ENCODE data around the gene GZF1. TPM values are rescaled to one million over a fixed set of nuclear protein-coding genes. Genes with fewer than 3 reads are reported as not detected.

The GZF1 gene
- total RNA-seq, 1 experiment from 2014 or later: 24.4 TPM

DNA sequence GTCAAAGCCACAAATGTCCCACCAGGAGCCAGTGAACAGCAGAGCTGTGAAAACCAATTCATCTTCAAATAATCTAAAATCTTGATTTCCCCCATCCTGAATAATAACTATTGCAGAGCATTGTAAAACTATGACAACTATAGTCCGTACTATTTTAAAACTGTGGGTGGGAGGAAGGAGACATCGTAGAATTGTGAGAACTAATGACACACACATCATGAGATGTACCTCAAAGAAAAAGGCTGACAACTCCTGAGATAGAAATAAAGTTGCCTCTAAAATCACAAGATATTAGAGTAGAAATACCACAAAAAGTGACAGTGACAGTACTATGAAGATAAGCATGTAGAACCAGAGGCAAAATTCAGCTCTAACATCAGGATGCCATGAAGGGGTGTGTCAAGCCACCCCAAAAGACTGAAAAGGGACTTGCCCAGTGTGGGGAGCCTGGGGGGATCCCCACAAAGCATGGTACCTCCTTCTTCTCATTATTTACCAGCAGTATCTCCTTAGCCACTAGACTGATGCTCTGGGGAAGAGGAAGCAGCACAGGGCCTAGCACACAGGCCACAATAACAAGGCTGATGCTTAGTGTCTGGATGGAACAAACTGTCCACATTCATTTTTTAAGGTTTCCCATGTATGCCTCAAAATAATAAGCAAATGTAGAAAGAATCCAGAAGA is 45.9 kb downstream of the GZF1 start:
- DNase-seq (ENCODE audit: low read depth): no peak

DNA sequence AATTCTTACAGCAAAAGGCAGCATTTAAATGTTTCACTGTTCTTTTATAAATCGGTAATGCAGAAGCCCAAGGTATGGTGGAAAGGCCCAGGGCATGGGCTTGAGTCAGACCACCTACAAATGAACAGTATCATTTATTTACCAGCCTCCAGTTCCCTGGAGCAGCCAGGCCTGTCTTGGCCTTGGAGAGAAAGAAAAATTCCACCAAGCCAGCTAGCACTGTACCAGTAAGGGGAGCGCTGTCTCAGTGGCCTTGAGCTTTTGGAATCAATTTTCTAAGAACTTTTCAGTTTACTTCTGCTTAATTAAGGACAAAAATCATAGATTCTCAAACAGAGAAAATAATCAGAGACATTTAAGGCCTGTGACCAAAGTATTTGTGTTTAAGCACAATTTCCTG is 47.0 kb downstream of the GZF1 start:
- no peak for DNase-seq (ENCODE audit: low read depth)

DNA sequence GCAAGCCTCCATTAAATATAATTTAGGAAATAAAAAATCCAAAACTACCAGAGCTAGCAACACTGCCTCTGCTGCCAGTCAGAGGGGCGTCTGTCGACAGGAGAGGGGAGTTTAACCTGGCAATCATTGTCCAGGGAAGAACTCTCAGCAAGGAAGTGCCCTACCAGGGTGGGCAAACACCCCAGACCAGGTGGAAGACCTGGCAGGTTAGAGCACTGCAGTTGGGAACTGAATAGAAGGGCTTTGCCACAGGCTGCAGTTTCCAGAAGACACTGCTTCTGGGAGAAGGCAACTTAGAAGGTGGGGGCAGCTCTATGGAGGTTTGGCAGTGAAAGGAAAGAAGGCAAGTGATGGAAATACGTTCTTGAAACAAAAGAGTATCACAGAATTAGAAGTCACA is 47.8 kb downstream of the GZF1 start:
- no peak for DNase-seq (ENCODE audit: low read depth)

DNA sequence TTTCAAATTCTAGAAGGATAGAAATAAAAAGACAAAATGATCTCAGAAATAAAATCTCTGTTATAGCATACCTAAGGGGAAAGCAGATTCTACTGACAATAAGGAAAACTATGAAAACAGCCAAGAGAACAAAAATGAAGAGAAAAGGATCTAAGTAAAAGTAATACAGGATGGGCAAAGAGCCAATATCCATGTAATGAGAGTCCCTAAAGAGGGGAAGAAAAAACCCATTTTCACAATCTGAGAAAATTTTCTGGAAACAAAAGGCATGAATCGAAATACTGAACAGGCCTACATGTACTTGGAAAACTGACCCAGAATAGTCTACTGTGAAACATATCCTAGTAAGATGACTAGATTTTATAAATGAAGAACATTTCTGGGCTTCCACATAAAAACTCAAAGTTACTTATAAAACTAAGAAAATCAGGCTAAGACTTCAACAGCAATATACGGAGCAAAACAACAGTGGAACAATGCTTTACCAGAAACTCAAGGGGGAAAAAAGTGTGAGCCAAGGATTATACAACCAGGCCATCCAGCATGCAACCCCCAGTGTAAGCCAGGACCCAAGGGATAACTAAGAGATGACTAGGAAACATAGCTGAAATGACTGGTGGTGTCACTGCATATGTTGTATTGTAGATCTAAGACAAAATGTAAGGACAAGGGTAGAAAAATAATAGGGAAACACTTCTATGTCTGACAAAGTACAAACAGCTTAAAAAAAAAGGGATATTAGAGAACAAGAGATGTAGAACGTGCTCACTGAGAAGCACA is 49.1 kb downstream of the GZF1 start:
- no peak for DNase-seq (ENCODE audit: low read depth)

DNA sequence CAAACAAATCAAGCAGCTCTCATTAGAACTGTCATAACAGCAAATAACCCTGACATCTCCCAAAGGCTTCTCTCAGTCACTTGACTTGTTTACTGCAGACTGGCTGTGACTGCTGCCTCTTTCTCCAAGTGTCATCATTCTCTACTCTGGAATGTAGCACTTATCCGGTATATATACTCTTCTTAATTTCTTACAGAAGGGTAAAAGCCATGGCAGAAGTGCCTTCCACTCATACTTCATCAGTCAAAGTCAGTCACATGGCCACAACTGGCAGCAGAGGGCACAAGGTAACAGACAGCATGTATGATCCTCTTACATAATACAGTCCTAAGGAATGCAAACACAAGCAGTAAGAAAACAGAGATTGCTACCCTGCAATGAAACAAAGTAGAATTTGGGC is 50.0 kb downstream of the GZF1 start:
- DNase-seq (ENCODE audit: low read depth): no peak

DNA sequence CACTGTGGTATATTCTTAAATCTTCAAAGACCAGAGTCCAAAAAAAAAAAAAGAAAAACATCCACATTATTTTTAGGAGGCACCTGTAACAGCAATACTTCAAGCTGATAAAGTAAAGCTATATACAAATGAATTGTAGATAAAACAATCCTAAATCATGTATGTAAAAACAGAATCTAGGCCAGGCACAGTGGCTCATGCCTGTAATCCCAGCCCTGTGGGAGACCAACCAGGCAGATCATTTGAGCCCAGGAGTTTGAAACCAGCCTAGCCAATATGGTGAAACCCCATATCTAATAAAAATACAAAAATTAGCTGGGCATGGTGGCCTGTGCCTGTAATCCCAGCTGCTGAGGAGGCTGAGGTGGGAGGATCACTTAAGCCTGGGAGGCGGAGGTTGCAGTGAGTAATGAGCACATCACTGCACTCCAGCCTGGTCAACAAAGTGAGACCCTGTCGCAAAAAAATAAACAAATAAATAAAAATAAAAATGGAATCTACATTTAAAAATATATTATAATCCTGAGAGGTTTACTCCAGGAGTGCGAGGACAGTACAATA is 52.0 kb downstream of the GZF1 start:
- DNase-seq (ENCODE audit: low read depth): no peak

DNA sequence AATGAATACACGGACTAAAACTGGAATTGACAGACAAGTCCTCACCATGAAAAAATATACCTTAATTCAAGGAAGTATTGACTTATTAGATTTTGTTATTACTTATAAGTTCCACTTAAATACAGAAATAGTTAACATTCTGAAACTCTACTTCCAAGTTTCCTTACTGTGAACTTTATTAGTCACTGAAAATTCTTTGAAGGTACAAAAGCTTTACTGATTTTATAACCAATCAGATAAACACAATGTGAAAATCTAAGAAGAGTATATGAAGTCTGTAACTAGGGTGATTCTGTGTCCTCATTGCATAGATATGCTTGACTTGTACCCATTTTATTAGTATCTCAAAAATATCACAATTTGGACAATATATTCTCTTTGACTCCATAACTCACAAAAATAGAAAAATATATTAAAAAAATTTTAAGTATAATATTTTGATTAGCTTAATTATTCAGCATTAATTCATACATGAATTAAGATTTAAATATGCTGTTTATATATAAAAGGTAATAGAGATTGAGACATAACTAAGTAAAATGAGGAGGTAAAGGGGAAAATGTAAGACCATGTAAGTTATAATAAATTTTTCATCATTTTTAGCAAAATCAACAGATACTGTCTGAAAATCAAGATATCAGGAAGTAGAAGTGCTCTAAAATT is 52.7 kb downstream of the GZF1 start:
- DNase-seq (ENCODE audit: low read depth): no peak

DNA sequence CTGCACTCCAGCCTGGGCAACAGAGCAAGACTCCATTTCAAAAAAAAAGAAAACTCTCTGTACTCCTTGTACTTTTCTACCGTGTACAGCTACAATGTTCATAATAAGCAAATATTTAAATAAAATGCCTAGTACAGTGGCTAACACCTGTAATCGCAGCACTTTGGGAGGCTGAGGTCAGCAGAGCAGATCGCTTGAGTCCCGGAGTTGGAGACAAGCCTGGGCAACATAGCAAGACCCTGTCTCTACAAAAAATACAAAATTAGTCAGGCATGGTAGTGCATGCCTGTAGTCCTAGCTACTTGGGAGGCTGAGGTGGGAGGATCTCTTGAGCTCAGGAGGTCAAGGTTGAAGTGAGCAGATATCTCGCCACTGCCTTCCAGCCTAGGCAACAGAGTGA is 53.6 kb downstream of the GZF1 start:
- DNase-seq (ENCODE audit: low read depth): no peak

DNA sequence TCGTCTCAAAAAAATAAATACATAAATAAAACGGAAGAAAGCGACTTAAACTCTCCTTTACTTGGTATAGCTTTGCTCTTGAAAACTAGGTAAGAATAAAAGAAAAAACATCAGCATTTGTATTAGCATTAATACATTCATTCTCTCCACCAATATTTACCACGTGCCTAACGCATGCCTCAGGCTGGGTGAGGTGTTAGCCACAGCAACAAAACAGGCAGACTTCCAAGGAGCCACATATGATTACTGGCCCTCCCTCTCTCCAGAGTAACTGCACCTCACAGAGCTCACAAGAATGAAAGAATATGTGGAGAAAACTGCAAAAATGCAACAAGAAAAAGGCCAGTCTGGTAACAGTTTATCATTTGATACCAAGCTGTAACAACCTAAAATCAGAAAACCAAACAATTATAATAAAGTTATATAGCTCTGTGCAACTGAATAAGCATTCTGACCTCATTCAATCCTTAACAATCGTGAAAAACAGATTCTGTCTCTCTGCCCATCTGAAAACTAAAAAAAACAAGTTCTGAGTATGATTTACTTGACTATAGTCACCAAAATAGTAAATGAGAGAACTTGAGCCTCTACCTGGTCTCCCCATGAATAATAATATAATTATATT is 54.1 kb downstream of the GZF1 start:
- DNase-seq (ENCODE audit: low read depth): no peak

DNA sequence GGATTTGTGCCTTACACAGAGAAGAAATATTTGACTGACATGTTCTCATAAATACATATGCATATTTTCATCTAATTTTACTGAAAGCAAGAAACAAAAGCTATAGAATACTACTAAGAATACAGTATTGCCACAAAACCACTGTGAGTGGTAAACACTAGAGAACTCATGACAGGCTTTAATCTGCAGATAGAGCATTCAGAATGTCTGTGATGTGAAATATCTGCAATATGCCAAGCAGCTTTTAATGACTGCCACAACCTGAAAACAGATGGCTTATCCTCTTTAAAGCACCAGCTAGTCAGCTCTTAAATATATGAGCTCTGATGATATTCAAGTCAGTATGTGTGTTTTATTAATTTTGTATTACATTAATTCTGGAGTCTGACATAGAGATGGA is 55.9 kb downstream of the GZF1 start:
- no peak for DNase-seq (ENCODE audit: low read depth)

DNA sequence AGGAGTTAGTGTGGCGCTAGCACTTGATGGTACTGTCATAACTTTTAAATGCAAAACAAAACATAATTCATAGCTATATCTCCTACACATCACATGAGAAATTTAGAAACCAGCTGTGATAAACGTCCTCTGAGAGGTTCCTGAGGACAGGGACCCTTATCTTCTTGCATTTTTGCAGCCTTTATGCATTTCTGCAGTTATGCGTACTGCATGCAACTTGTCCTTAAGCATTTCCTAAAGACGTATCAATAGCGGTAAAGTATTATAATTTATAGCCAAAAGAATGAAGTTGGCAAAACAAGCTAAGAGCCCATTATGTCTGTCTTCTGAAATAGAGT is 57.6 kb downstream of the GZF1 start:
- no peak for DNase-seq (ENCODE audit: low read depth)

DNA sequence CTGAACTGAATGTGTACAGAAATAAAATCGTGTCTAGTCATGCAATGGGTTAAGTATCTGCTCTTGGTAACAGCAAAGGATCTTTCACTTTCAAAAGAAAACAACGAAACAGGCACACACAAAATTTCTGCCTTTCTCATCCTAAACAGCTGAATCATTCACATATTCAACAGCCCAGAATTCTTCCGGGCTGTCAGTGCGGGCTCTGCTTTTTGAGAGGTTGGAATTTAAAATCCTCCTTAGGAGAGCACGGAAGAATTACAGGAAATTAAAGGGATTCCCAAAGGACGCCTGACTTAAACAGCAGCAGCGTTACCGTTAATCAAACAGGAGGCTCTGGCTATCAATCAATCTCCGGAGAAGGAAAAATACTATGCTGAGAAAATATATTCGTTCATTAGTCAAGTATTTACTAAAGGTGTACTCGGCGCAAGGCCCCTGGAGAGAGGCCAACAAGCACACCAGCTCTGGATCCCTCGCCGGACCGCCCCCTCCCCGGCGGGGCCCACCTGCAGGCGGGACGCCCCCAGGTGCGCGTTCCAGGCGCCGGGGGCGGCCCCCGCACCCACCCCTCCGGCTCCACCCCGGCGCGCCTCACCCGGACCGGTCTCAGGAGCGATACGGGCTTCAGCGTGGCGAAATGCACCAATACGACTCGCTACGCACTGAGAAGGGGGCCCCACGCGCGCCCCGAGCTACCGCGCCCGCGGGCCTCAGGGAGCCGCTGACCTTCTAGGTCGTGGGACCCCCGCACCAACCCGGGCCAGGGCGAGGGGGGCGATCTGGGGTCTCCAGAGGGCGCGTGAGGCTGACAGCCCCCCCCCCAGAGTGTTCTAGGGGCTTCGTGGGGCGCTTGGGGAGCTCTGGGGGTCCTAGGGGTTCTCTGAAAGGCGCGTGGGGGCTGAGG is 58.3 kb downstream of the GZF1 start:
- peak; percentile 47 for DNase-seq (ENCODE audit: low read depth)

DNA sequence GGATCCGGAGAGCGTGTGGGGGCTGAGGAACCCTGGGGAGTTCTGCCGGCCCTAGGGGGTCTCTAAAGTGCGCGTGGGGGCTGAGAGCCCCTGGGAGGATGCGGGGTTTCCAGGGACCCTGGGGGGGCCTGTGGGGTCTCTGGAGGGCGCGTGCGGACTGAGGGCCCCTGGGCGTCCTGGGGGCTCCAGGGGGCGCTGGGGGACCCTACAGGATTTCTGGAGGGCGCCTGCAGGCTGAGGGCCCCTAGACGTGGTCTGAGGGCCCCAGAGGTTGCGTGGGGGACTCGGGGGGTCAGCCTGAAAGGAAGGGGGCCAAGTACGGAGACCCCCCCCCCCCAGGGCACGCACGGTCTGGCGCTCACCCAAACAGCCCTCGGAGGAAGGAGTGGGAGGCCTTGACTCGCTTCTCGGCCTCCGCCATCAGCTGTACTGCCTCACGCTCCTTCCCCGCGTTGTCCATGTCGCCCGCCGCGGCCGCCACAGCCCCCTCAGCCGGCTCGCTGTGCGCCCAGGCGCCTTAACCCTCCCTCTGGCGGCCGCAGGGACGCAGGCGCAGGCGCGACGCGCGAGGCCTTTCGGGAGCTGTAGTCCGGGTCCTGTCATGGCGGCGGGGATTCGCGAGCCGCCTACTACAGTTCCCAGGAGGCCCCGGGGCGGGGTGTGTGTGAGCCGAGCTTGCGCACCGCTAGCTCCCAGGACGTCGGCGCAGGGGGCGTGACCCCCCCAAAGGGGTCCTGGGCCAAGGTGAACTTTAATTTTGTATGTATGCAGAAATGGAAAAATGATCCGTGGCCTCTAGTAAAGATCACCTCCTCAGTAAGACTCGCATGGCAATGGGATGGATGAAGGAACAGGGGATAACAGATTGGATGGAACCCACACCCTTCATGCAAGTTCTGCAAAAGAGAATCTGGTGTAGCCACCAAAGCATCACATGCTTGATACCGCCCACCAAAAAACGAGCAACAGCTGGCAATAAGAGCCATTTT is 59.3 kb downstream of the GZF1 start, which contains the start of gene NAPB:
Gene NAPB, minus strand, starts transcription at position 546 of the 989 bp plus-strand sequence. Its CDS starts 86 bp downstream, at position 460.
- peak; percentile 89 for DNase-seq (ENCODE audit: low read depth)

Small RNAs within 50 kb of the gene (small RNA-seq; reads per million reads assigned to genes)
- not detected for gene RNA5SP479

Other genes with a start within 250 kb of the GZF1 start
- 76.2 and 80.1 TPM in 2 replicates for gene NXT1, start 11.4 kb upstream of the GZF1 start, total RNA-seq (2014; rRNA removed; shearing (Covaris generic))
- 3.5 and 4.2 TPM in 2 replicates for gene NAPB, start 59.3 kb downstream of the GZF1 start, total RNA-seq (2014; rRNA removed; shearing (Covaris generic))
- not detected in 2 replicates for gene CSTL1, start 77.5 kb downstream of the GZF1 start, total RNA-seq (2014; rRNA removed; shearing (Covaris generic))
- gene CST11, start 90.7 kb downstream of the GZF1 start, total RNA-seq (2014; rRNA removed; shearing (Covaris generic)): not detected in 2 replicates
- not detected in 2 replicates for gene CST8, start 128.9 kb downstream of the GZF1 start, total RNA-seq (2014; rRNA removed; shearing (Covaris generic))
- not detected in 2 replicates for gene CST9L, start 206.3 kb downstream of the GZF1 start, total RNA-seq (2014; rRNA removed; shearing (Covaris generic))
- not detected in 2 replicates for gene CST9, start 243.7 kb downstream of the GZF1 start, total RNA-seq (2014; rRNA removed; shearing (Covaris generic))

Measured in HT1080 (cell line).